Endodermal cell (in vitro differentiated cells): ENCODE results near the gene AOPEP. TPM values are rescaled to one million over a fixed set of nuclear protein-coding genes. Genes with fewer than 3 reads are reported as not detected.

ENCODE experiments used
- DNase-seq: peaks from one replicate; pipeline ENCODE4 v3.0.0-alpha.2; 2017
- H3K27ac ChIP-seq: 2 replicates; pipeline ENCODE4 v1.5.1; 2013; ENCODE audit warnings: mild to moderate bottlenecking, low read depth, low read length, moderate library complexity
- H3K27me3 ChIP-seq: 2 replicates; pipeline ENCODE4 v1.6.1; 2013; ENCODE audit warnings: mild to moderate bottlenecking, low read length, moderate library complexity; ENCODE audit not compliant: insufficient read depth, control insufficient read depth, poor library complexity, severe bottlenecking
- H3K36me3 ChIP-seq: 2 replicates; pipeline ENCODE4 v1.7.0; 2013; ENCODE audit warnings: mild to moderate bottlenecking, low read length, moderate library complexity; ENCODE audit not compliant: control insufficient read depth, insufficient read depth
- H3K4me1 ChIP-seq: one replicate; pipeline ENCODE4 v1.7.0; 2013; ENCODE audit warnings: low read length; ENCODE audit not compliant: control insufficient read depth, insufficient read depth
- H3K4me3 ChIP-seq: 2 replicates; pipeline ENCODE4 v1.5.1; 2013; ENCODE audit warnings: mild to moderate bottlenecking, low read length, moderate library complexity
- H3K9ac ChIP-seq: 2 replicates; pipeline ENCODE4 v1.6.1; 2013; ENCODE audit warnings: mild to moderate bottlenecking, low read length, moderate library complexity; ENCODE audit not compliant: poor library complexity, severe bottlenecking; ENCODE audit errors: extremely low read depth
- H3K9me3 ChIP-seq: 2 replicates; pipeline ENCODE4 v1.6.1; 2013; ENCODE audit warnings: mild to moderate bottlenecking, low read length, moderate library complexity; ENCODE audit not compliant: control insufficient read depth
- H3K27ac Mint-ChIP-seq: 2 replicates; pipeline ENCODE4 v1.8.0; 2020; ENCODE audit warnings: mixed read lengths
- H3K27me3 Mint-ChIP-seq: 2 replicates; pipeline ENCODE4 v1.8.0; 2021; ENCODE audit warnings: mild to moderate bottlenecking, mixed read lengths; ENCODE audit not compliant: insufficient read depth
- H3K36me3 Mint-ChIP-seq: 2 replicates; pipeline ENCODE4 v1.8.0; 2020; ENCODE audit warnings: low read depth, mixed read lengths
- H3K4me1 Mint-ChIP-seq: 2 replicates; pipeline ENCODE4 v1.8.0; 2020; ENCODE audit warnings: mixed read lengths
- H3K4me3 Mint-ChIP-seq: 2 replicates; pipeline ENCODE4 v1.8.0; 2020; ENCODE audit warnings: mild to moderate bottlenecking, moderate library complexity, mixed read lengths
- H3K9me3 Mint-ChIP-seq: 2 replicates; pipeline ENCODE4 v1.8.0; 2020; ENCODE audit warnings: mild to moderate bottlenecking, mixed read lengths
- CTCF ChIP-seq: fragments of 200-600 bp; sonication (generic); conservative IDR thresholded peaks from 2 replicates; pipeline ENCODE4 v1.5.0; 2021; ENCODE audit warnings: antibody characterized with exemption, mild to moderate bottlenecking
- WGBS, 2 experiments: methylation state at CpG; one replicate each; pipeline versions ENCODE4 v1.1.5 to v1.1.7; 2013; ENCODE audit warnings: missing lambda C conversion rate in 2 of 2, mixed read lengths in 1 of 2; ENCODE audit not compliant: insufficient coverage in 1 of 2, insufficient read length in 1 of 2; 5-methylcytosine and 5-hydroxymethylcytosine counted together
- total RNA-seq, 2 donors: library from RNA; stranded (reverse); fragmentation: NEBNext Ultra II Directional in 1 of 2; extraction: Animal tissue kit (Norgen Biotek cat#: 25700) in 1 of 2; gene quantifications; 2 replicates in 1 of 2; 3 replicates in 1 of 2; pipeline ENCODE4 v1.2.1, GENCODE V29; 2021

AOPEP gene
- total RNA-seq, 2 donors from 2014 or later, result 23.4 to 33.7 TPM

- Histone ChIP-seq H3K4me3 (no peak overlapping the region), H3K36me3 (no peaks in the 10 kb centered on the region), H3K4me1 (peaks cover 8% of the 10 kb centered on the region), H3K9me3 (no peaks in the 10 kb centered on the region), H3K27me3 (no peaks in the 10 kb centered on the region), H3K9ac (no peak overlapping the region), H3K27ac (no peak overlapping the region)
- H3K27me3 Mint-ChIP-seq, result no peaks in the 10 kb centered on the region
- no peaks in the 10 kb centered on the region for H3K36me3 Mint-ChIP-seq
- WGBS, 2 experiments, result 80 to 96% methylated on average over 2 to 3 of the region's 3 CpGs
- DNase-seq, result no peak
- H3K4me3 Mint-ChIP-seq, result no peak overlapping the region
- TF ChIP-seq CTCF, result no peak
- H3K9me3 Mint-ChIP-seq, result no peaks in the 10 kb centered on the region
- no peak overlapping the region for H3K27ac Mint-ChIP-seq
- H3K4me1 Mint-ChIP-seq, result peaks cover 22% of the 10 kb centered on the region
These were observed 143.9 kb downstream of the AOPEP start for GRCh38 chr9:94870465-94870792.

- H3K27me3 ChIP-seq, result no peaks in the 10 kb centered on the region
- no peak overlapping the region for H3K27ac Mint-ChIP-seq
These were observed 144.5 kb downstream of the AOPEP start for GRCh38 chr9:94870793-94871558.

GRCh38 chr9:94872083-94872833 lies 145.8 kb downstream of the AOPEP start:
- no peak overlapping the region for H3K27ac ChIP-seq
- peaks cover 6% of the 10 kb centered on the region for H3K4me1 ChIP-seq
- H3K4me3 ChIP-seq, result no peak overlapping the region
- H3K4me1 Mint-ChIP-seq, result peaks cover 11% of the 10 kb centered on the region
- no peak overlapping the region for H3K4me3 Mint-ChIP-seq
- no peak for DNase-seq
- no peaks in the 10 kb centered on the region for H3K9me3 Mint-ChIP-seq
- no peak overlapping the region for H3K9ac ChIP-seq
- 94 to 97% methylated on average over 12 to 13 of the region's 13 CpGs for WGBS, 2 experiments
- no peak overlapping the region for H3K27ac Mint-ChIP-seq
- TF ChIP-seq CTCF, result no peak
- no peaks in the 10 kb centered on the region for H3K27me3 Mint-ChIP-seq
- H3K27me3 ChIP-seq, result no peaks in the 10 kb centered on the region
- H3K36me3 Mint-ChIP-seq, result no peaks in the 10 kb centered on the region
- no peaks in the 10 kb centered on the region for H3K36me3 ChIP-seq
- no peaks in the 10 kb centered on the region for H3K9me3 ChIP-seq

More at GRCh38 chr9:94870793-94871558, 144.5 kb downstream of the AOPEP start:
- Histone ChIP-seq H3K27ac (no peak overlapping the region), H3K4me1 (peaks cover 8% of the 10 kb centered on the region), H3K36me3 (no peaks in the 10 kb centered on the region), H3K9me3 (no peaks in the 10 kb centered on the region), H3K4me3 (no peak overlapping the region), H3K9ac (no peak overlapping the region)
- Mint-ChIP-seq H3K36me3 (no peaks in the 10 kb centered on the region), H3K9me3 (no peaks in the 10 kb centered on the region), H3K27me3 (no peaks in the 10 kb centered on the region), H3K4me3 (no peak overlapping the region), H3K4me1 (peaks cover 18% of the 10 kb centered on the region)
- DNase-seq, result no peak
- no peak for TF ChIP-seq CTCF
- 94 to 95% methylated on average over 8 of the region's 8 CpGs for WGBS, 2 experiments
